Inflammatory macrophage treated with lipopolysaccharide for 1 hour (primary cell): ENCODE results near the gene MACROH2A2.
A peak's percentile ranks its signal among the peaks of the same experiment; 100 is the strongest.
"Not testable (repeated sequence)": the region's sequence is repeated elsewhere in the genome, so short reads cannot be mapped to it uniquely, and the experiment has no call there.

ENCODE experiments used
- DNase-seq, 2 donors: peaks; one replicate each; pipeline ENCODE4 v3.0.0-alpha.2; 2020 to 2022

MACROH2A2 gene

DNA sequence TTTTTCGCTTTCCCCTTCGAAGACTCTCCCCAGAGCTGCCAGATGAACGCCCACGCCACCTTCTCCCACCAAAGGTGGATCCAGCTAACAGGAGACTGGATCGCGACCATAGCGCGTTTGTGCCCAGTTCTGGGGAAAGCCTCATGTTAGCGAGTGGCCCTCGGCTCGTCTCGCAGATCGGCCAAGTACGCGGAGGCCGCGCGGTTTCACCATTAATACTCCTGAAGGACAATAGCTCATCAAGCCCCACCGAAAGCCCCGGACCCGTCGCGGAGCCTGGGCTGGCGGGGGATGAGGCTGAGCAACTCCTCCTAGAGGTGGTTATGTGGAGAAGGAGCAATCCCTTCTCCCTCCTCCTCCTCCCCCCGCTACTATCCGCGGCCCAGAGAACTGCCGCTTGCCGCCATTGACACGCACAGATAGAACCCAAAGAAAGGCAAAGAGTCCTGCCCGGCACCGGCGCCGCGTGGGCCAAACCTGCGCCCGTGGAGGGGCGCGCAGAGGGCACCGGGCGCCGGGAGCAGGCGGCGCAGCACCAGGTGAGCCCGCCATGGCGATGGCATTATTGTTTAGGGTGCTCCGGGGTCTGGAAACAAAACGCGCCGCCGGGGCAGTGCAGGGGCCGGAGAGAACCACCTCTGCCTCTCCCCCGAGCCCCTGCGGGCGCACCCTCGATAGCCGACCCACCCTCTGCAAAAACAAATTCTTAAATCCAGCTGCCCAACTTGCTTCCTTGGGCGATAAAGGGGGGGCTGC lies at the start of gene MACROH2A2:
Gene MACROH2A2 (plus strand): TSS at position 385 of the 756 bp plus-strand sequence. CDS start 22,813 bp downstream, outside the sequence.
- peak; percentile 32 to 38 for DNase-seq

DNA sequence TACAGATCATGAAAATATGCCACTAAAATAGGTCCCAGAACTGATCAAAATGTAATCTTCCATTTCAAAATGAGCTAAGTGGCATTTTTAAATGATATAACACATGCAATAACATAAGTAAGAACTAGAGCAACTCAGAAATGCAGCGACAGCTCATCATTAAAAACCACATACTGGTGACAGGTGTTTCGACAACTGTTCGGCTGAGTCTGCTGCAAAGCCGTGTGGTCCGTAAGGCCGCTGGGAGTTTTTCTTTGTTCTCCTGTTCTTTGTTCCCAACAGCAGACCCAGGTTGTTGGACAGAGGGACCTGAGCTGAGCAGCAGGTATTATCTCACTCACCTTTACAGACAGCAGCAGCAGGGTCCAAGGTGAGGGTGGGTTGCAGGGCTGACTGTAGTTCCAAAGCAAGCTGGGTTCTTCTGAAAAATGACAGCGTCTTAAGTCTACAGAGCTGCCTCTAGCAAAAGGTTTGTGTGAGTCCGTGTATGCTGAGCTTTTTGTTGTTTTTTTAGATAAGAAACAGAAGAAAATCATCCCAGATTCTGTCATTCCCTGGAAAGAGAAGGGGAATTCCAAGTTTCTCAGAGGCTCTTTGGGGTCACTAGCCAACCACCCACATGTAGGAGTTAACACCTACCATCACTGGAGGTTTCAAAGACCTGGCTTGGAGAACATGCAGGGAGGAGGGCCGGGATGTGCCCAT lies 45.4 kb upstream of the MACROH2A2 start:
- no peak for DNase-seq

GRCh38 chr10:70031215-70031614 lies 21.4 kb upstream of the MACROH2A2 start:
- no peak for DNase-seq

DNA sequence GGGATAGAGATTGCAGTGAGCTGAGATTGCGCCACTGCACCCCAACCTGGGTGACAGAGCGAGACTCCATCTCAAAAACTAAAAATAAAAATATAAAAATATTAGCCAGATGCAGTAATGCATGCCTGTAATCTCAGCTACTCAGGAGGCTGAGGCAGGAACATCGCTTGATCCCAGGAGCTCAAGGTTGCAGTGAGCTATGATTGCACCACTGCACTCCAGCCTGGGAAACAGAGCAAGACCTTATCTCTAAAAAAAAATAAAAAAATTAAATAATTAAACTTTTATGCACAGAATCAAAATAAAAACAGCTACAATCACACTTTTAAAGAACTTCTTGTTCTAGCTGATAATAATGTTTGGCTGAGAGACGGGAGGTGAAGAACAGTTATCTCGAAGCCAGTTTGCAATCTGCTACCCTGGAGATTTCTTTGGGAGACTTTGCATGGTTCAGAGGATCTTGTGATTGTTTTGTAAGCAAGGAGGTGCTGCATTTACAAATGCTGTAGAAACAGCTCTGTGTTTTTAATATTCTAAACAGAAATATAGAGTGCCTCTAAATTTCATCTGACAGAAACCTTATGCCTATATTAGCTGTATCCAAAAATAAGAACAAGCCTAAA lies 19.9 kb upstream of the MACROH2A2 start:
- DNase-seq: no peak

GRCh38 chr10:70034232-70034631 lies 18.4 kb upstream of the MACROH2A2 start:
- no peak for DNase-seq

DNA sequence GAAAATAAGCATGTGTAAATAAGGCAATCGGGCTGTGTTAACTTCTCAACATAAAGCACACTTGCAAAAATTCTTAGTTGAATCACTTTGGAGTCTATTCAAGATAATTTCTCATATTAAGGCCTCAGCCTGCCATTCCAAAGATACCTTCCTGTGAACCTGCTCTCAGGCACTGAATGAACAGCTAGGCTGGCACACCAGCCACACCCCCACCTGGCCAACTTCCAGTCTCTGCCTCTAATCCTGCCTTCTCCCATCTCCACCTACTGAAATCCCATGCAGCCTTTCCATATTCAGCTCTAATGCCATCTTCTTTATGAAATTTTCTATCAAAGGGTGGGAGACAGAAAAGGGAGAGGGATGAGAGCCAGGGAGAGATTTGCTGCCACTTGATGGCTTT lies 17.1 kb upstream of the MACROH2A2 start:
- DNase-seq: no peak

DNA sequence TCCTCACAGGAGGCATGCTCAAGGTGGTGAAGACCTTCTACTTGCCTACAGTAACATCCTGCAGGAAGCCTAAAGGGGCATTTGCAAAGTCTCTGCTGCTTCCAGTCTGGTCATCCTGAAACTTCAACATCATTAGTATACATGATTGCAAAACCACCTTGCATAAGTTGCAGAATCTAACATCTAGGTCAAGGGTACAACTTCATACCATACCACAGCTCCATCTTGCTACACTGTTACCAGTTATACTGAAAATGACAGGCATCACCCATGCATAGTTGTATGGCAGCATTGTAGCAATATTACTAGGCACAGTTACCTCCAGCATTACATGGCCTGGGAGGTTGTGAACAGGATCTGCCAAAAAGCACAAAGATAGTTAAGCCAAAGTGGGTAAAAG lies 13.7 kb upstream of the MACROH2A2 start:
- peak in 1 of 2 donors; percentile 35 for DNase-seq

GRCh38 chr10:70041016-70041415 lies 11.6 kb upstream of the MACROH2A2 start:
- DNase-seq: no peak

- DNase-seq: not testable (repeated sequence)
Observed at GRCh38 chr10:70041739-70042138, 10.9 kb upstream of the MACROH2A2 start.

DNA sequence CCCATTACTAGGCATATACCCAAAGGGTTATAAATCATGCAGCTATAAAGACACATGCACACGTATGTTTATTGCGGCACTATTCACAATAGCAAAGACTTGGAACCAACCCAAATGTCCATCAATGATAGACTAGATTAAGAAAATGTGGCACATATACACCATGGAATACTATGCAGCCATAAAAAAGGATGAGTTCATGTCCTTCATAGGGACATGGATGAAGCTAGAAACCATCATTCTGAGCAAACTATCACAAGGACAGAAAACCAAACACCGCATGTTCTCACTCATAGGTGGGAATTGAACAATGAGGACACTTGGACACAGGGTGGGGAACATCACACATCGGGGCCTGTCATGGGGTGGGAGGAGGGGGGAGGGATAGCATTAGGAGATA lies 5.6 kb upstream of the MACROH2A2 start:
- not testable (repeated sequence) for DNase-seq

DNA sequence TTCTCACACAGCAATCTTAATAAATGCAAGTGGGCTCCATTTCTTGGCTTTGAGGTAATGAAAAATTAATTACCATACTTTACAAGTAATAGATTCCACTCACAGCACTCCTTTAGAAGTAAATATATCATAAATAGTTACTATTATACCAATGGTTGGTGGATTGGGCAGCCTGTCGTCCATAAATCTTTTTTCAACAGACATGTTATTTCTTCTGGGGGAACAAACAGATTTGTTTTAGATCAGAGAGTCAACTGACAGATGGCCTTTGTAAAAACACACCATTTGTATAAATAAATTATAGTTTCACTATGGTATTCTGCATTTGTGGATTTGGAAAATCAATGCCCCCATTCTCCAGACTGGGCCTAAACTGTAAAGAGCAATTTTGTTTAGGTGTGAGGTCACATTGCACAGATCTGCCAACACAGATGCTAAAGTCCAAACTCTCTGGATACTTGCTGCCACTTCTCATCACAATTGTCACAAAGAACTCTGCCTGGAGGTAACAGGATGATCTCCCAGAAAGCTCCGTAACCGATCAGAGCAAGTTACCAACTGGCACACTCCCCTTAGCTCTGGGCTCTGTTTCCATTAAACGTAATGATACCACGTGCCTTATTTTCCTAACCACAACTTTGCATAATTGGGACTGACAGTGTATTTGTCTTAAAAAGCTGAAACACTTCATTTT lies 4.5 kb upstream of the MACROH2A2 start:
- DNase-seq: no peak

- no peak for DNase-seq
Observed at GRCh38 chr10:70051848-70052247, 798 bp upstream of the MACROH2A2 start.

GRCh38 chr10:70053218-70053840 lies 683 bp downstream of the MACROH2A2 start:
- DNase-seq: peak in 1 of 2 donors; percentile 8

- peak; percentile 8 to 41 for DNase-seq
Observed at GRCh38 chr10:70053841-70054288, 1.2 kb downstream of the MACROH2A2 start.

DNA sequence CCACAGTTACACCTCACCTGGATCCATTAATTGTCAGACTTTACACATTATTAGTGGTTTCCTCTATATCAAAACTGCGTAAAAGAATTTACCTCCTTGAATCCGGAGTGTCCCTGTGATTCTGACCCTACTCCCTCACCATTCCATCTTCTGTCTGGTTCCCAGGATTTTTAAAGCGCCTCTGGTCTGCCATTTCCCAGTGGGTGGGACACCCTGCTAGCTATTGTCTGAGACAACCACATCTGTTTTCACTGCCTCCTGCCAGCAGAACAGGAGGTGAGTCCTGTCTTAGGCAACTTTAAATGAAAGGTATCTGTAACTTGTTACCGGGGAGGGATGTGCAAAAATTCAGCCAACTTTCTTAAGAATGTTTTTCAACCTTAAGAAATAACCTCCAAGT lies 2.3 kb downstream of the MACROH2A2 start:
- DNase-seq: no peak

GRCh38 chr10:70055550-70055949 lies 2.9 kb downstream of the MACROH2A2 start:
- no peak for DNase-seq

DNA sequence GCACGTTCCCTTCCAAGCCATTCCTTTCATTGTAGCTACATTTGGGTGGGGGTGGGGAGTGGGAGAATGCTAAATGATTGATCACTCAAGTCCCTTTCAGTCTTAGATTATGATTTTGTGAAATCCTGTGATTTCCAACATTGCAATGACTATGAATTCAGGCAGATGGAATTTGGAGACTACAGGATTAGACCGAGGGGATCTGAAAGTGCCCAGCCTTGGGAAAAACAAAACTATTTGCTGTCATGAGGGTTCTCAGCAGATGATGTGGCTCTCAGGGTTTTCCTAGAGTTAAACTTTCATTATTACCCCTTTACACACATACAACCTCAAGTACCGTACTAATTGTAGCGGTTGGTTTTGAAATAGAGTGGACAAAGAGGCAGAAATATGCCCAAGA lies 4.7 kb downstream of the MACROH2A2 start:
- peak; percentile 63 to 75 for DNase-seq

- DNase-seq: no peak
Observed at GRCh38 chr10:70060389-70060788, 7.7 kb downstream of the MACROH2A2 start.

DNA sequence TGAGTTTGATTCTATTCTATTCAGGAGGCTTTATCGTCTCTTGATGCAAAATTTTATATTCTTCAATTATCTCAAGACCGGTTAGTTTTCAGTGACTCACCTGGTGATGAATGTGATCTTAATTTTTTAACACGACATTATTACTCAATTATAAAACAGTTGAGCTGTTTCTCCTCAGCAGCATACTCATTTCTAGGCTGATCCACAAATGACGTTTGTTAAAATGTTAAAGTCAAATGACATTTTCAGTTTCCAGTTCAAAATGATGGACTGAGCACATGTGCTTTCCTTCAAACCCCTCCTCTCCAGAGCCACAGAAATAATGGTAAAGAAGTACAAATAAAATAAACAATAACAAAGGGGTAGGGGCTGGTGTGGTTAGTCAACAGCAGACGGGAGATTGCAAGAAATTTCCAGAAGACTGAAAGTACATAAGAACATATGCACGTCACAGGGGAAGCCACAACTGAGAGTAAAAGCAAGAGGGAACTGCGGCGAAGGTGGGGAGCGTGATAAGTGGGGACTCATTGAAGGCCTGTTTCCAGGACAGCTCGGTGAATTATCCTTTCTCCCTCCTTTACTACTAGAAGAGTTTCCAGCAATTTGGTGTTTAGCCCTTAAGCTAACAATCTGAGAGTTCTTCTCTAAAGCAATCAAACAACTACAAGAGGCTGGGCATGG lies 10.9 kb downstream of the MACROH2A2 start:
- peak in 1 of 2 donors; percentile 13 for DNase-seq

- peak; percentile 47 to 86 for DNase-seq
Observed at GRCh38 chr10:70064486-70064885, 11.8 kb downstream of the MACROH2A2 start.

- DNase-seq: peak in 1 of 2 donors; percentile 24
Observed at GRCh38 chr10:70066190-70066589, 13.5 kb downstream of the MACROH2A2 start.

- peak; percentile 43 to 67 for DNase-seq
Observed at GRCh38 chr10:70067586-70067985, 14.9 kb downstream of the MACROH2A2 start.
